Central memory CD4-positive, alpha-beta T cell (primary cell): ENCODE results near the gene PNPLA5.

Experiments used
- DNase-seq: peaks from one replicate; pipeline ENCODE4 v3.0.0; 2022

Gene PNPLA5

DNA sequence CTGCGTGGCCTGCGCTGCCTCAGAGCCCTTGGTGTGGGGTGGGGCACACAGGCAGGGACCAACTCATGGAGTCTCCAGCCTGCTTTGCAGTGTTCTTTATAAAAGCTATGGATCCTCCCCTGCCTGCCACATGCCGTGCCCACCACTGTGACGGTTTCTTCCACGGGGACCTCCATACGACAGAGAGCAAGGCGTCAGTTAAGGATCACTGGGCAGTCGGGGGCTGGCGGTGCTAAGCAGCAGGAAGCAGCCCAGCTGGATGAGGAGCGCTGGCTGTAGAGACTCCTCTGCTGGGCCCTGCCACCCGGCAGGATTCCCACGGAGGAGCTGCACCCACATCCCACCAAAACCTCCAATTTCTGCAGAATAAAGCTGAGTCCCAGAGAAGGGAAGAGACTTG, 56.6 kb downstream of the PNPLA5 start:
- no peak for DNase-seq

DNA sequence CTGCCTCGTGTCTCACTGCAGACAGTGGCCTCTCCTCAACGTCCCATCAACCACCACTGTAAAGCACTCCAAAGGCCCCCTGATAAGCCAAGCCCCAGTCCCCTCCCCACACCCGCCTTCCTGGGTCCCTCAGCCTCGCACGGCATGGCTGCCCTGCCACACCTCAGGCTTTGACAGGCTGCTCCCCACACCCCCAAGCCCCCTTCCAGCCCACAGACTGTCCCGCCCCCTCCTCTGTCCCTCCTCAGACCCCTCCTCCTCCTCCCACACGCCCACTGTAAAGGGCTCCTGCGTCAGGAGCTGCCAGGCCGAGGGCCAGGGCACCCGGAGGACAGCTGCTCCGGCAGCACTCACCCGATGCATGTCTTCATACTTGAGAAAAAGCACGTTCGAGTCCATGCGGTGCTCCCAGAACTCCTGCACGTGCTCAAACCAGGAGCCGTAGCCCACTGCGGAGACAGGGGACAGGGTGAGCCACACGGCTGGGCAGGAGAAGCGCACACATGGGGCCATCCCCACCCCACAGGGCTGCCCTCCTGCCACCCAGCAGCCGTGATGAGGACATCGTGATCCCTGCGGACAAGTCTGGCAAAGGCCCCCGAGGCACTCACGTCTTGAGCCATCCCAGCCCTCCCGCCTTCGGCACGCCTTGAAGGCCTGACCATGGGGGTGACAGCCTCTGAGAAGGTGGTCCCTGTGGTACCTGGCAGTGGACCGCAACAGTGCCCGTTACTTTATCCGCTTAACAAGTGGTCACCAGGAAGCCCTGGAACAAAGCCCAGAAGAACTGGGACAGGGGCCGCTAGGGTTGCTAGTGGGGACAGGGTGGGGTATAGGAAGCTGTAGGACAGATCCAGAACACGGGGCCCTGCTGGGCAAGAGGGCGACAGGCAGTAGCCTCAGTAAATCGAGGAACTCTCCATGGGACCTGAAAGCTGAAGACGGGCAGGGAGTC, 58.2 kb downstream of the PNPLA5 start:
- DNase-seq: no peak

DNA sequence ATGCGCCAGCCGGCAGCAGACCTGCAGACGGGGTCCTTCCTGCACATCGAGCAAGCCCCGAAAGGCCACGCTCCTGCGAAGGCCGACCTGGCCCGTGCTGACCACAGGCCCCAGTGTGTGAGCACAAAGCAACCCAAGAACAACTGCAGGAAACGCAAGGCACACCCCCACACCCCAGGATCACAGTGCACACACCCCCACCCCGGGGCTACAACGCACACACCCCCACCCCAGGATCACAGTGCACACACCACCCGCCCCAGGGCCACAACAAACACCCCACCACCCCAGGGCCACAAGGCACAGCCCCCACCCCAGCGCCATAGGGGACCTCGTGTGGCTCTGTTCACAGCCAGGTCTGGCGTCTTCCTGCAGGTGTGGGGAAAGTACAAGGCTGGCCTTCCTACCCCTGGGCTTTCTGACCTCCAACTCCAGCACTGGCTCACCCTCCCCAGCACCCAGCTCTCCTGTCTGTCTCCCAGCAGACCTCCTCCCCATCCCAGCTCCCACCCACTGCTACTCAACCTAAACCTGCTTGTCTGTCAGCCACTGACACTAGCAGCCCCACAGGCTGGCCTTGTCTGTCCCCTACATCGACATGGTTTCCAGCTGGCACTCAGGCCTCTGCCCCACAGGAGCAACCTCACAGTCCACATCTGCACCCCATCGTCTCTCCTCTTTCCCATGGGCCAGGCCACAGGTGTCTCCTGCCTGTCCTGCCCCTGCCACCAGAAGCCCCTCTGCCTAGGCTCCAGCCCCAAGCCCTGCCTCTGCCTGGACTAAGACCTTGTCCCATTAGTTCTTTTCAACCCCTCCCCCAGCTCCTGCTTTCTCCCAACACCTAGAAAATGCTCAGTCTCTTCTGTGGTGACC, 59.2 kb downstream of the PNPLA5 start:
- no peak for DNase-seq

DNA sequence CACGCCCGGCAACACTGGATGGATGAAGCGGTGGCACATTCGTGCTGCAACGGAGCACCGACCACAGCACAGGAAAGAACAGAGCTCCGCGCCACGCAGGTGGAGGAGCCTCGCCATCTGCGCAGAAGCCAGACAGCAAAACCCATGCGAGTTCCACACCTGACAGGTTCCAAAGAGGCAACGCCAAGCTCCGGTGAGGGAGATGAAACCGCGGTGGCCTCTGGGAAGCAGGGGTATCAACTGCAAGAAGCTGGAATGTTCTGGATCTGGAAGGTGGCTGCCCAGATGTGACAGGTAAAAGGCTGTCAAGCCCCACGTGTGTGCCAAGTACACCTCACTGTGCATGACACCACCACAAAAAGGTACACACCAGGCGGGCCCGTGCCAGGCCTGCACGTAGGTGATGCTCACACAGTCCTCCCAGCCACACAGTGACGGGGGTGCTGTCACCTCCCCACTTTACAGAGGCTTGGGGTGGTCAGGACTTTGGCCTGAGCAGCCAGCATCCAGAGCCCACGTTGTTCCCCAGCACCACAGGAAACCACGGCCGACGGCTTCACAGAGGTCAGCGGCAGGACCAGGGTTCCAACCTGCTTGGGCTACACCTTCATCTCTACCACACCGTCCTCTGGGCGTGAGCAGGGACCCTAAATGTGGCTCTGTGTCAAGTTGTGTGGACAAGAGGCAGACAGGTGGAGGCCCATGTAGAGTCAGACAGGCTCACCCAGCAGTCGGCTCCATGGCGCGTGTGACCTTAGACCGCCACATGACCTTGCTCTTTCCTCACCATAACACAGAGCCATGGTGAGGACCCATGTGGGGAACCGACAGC, 60.0 kb downstream of the PNPLA5 start:
- no peak for DNase-seq

DNA sequence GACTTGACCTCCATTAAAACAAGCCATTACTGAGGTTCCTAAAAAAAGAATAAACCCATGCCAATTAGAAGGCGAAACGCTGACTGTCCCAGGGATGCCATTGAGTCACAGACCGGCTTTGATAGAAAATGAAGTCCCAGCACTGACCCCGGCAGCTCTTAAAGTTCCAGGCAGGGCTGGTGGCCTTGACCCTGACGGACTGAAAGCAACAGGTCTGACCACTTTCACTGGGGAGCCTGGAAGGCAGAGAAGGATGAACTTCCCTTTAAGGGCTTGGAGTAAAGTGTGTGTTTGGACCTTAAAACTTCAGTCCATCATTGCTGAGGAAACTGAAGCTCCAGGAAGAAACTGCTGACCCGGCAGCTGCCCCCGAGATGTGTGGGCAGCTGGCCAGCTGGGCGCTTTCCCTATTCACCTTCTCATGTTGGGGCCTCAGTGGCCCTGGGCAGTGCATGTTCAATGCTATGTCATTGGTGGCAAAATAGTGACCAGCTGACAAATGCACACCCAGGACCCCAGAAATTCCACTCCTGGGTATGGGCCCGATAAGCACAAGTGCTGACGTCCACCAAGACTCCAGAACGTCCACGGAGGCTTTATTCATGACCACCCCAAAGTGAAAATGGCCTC, 60.8 kb downstream of the PNPLA5 start:
- DNase-seq: no peak

DNA sequence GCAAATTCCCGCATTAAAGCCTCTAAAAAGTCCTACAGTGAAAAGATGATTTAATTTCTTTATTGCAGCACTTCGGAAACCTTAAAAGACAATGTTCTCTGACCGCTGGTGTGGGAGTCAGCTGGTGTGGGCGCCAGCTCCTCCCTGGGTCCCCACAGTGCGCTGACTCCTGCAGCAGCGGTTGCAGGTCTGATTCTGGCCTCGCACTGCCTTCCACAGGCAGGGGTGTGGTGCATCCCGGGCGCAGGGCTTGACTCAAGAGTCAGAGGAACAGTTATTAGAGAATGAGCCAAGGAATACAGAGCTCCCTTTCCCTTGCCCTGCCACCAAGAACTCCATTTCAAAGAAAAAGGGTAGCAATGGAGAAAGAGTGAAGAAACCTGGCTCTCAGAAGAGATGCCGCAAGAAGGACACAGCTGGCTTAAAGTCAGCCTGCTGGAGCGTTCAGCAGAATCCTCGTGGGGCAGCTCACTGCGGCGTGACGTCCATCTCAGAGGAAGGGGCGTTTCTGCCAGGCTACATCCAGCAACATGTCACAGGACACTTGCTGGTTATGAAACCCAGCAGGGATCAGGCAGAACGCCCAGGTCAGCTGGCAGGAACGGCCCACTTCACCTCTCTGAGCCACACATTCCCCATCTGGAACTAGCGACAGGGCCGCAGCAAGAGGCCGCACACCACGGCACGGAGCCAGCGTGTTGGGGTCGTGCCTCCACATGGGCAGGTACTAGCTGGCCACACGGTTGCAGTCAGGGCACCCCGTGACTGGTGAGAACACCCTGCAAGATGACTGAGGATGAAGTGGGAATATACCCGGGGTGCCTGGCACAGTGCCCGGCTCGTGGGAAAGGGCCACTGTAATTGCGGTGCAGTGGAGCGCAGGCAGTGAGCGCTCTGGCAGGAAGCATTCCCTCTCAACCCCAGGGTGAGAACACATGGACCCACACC, 61.6 kb downstream of the PNPLA5 start:
- no peak for DNase-seq
